HL-60 (cell line): Measurements from ENCODE around the gene NOS1AP.

Experiments used
- DNase-seq, 2 experiments: peaks; one replicate each; pipeline ENCODE4 v3.0.0-alpha.2; 2010 to 2020; ENCODE audit warnings: low read depth in 1 of 2, low spot score in 1 of 2
- H3K27ac ChIP-seq: fragments of 250-450 bp; sonication (Bioruptor Pico); replicated peaks from 2 replicates; pipeline ENCODE4 v1.5.1; 2020; ENCODE audit warnings: mild to moderate bottlenecking, moderate library complexity
- H3K27me3 ChIP-seq: fragments of 250-450 bp; sonication (Bioruptor Pico); 2 replicates; pipeline ENCODE4 v1.5.1; 2021; ENCODE audit warnings: mild to moderate bottlenecking, moderate library complexity; ENCODE audit not compliant: insufficient read depth, poor library complexity, severe bottlenecking
- H3K4me3 ChIP-seq: replicated peaks from 2 replicates; pipeline ENCODE4 v1.5.1; 2011; ENCODE audit warnings: mild to moderate bottlenecking, control low read depth, low read length; ENCODE audit not compliant: insufficient read depth
- CTCF ChIP-seq: IDR thresholded peaks from one replicate; pipeline ENCODE4 v1.5.1; 2011; ENCODE audit warnings: low read length, control low read depth, inconsistent platforms; ENCODE audit not compliant: insufficient read depth
- GABPA ChIP-seq: IDR thresholded peaks from 2 replicates; pipeline ENCODE4 v1.6.1; 2012; ENCODE audit warnings: low read depth
- POLR2AphosphoS5 ChIP-seq: IDR thresholded peaks from 2 replicates; pipeline ENCODE4 v1.6.1; 2012; ENCODE audit warnings: low read depth
- REST ChIP-seq: IDR thresholded peaks from 2 replicates; pipeline ENCODE4 v1.6.1; 2012; ENCODE audit warnings: low read depth; ENCODE audit not compliant: insufficient replicate concordance
- SPI1 ChIP-seq: IDR thresholded peaks from 2 replicates; pipeline ENCODE4 v1.6.1; 2012; ENCODE audit warnings: low read depth, mild to moderate bottlenecking, borderline replicate concordance

Gene NOS1AP

GRCh38 chr1:162191396-162192305, 122.2 kb downstream of the NOS1AP start:
- H3K27ac ChIP-seq = no peak overlapping the region
- H3K4me3 ChIP-seq = no peak overlapping the region
- DNase-seq = no peak
- no peak for TF ChIP-seq REST
- TF ChIP-seq SPI1 = no peak
- TF ChIP-seq GABPA = no peak
- no peak for TF ChIP-seq CTCF
- no peak for TF ChIP-seq POLR2AphosphoS5
- no peaks in the 10 kb centered on the region for H3K27me3 ChIP-seq

GRCh38 chr1:162192306-162192678, 122.8 kb downstream of the NOS1AP start:
- no peak for DNase-seq
- no peaks in the 10 kb centered on the region for H3K27me3 ChIP-seq
- no peak overlapping the region for H3K4me3 ChIP-seq
- TF ChIP-seq GABPA = no peak
- no peak overlapping the region for H3K27ac ChIP-seq

- Histone ChIP-seq H3K27me3 (no peaks in the 10 kb centered on the region), H3K27ac (no peak overlapping the region), H3K4me3 (no peak overlapping the region)
- no peak for DNase-seq
- no peak for TF ChIP-seq SPI1
- no peak for TF ChIP-seq POLR2AphosphoS5
- TF ChIP-seq GABPA = no peak
- TF ChIP-seq CTCF = no peak
- no peak for TF ChIP-seq REST
Measured at GRCh38 chr1:162192763-162193162, 123.3 kb downstream of the NOS1AP start.

- no peak overlapping the region for H3K4me3 ChIP-seq
- TF ChIP-seq GABPA = no peak
- no peak for TF ChIP-seq REST
- TF ChIP-seq POLR2AphosphoS5 = no peak
- no peak for TF ChIP-seq SPI1
- TF ChIP-seq CTCF = no peak
- DNase-seq = no peak
- H3K27me3 ChIP-seq = no peaks in the 10 kb centered on the region
- no peak overlapping the region for H3K27ac ChIP-seq
Measured at GRCh38 chr1:162193221-162193620, 123.7 kb downstream of the NOS1AP start.
